ENCODE data around the gene HAND1.

HAND1 gene

DNA sequence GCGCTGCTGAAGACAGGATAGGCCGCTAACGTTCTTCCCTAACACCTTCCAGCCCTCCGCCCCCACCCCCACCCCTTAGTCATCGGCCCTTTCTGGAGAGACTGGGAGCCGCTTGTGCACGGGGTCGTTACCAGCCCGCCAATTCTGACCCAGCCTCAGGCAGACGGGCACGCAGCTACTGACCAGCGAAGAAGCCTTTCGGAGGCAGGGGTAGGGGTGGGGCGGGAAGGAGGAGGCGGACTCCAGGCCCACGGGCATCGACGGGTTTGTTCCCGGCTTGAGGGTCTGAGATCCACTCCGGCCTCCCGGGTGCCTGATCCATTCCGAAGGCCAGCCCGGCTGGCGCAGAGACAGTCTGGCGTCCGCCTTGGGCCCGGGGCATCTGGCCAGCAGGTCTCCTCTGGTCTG lies 729 bp upstream of the HAND1 start:
- no peak for DNase-seq (ENCODE audit: low read depth)

DNA sequence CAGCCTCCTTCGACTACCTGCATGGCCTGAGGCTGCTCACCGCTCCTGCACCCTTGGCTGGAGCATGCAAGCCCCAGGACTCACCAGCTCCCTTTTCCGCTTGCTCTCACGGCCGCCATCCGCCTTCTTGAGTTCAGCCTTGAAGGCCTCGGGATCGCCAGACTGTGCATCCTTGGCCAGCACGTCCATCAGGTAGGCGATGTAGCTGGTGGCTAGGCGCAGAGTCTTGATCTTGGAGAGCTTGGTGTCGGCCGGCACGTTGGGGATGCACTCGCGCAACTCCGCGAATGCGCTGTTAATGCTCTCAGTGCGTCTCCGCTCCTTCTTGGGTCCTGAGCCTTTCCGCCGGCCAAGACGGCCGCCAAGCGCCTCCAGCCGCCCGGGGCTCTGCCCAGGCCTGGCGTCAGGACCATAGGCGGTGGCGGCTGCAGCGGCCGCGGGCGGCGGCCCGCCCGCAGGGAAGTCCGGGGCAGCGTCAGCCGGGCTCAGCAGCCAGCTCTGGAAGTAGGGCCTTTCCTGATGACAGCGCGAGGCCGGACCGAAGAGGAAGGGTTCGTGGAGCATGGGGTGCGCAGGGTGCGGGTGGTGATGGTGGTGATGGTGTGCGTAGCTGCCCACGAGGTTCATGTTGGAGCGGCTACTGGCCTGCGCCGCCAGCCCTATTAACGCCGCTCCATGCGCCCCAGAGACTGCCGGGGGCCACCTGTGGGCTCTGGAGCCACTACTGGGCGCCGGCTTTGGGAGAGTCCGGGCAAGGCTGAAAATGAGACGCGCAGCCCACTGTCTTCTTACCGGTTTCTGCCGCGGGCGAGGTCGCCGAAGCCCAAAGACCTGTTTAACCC lies 424 bp downstream of the HAND1 start:
- no peak for DNase-seq (ENCODE audit: low read depth)

DNA sequence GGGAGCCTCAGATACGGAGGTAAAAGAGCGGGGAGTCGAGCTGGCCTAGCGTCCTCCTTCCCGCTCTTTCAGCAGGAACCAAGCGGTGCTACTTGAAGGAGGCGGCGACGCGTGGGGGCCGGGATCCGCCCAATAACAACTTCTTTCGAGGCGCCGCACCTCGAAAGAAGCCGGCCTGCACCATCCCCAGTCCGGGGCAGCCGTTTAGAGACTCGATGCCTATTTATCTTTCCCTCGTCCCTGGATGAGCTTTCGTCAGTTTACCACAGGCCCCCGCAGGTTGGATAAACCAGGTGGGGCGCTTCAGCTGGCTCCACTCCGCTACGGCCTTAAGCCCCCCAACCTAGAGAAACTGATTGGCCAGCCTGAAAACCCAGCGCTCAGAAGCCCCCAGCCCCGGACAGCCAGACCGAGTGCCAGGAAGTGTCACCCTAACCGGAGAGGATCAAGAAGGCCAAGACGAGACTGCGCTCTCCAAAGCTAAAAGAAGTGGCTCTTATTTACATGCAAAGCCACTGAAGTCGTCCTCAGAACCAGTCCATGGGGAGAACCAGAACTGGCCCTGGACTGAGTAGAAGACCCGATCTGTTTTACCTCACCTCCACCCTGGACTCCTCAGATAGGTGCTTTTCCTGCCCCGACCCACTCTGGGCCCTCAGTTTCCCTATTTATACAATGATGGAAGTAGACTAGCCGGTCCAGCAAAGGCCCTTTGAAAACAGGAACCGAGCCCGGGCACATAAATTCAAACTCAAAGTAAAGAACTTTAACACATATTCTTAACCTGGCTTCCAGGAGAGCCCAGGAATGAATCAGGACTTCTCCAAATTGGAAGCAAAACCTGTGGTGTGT lies 1.4 kb downstream of the HAND1 start:
- no peak for DNase-seq (ENCODE audit: low read depth)

DNA sequence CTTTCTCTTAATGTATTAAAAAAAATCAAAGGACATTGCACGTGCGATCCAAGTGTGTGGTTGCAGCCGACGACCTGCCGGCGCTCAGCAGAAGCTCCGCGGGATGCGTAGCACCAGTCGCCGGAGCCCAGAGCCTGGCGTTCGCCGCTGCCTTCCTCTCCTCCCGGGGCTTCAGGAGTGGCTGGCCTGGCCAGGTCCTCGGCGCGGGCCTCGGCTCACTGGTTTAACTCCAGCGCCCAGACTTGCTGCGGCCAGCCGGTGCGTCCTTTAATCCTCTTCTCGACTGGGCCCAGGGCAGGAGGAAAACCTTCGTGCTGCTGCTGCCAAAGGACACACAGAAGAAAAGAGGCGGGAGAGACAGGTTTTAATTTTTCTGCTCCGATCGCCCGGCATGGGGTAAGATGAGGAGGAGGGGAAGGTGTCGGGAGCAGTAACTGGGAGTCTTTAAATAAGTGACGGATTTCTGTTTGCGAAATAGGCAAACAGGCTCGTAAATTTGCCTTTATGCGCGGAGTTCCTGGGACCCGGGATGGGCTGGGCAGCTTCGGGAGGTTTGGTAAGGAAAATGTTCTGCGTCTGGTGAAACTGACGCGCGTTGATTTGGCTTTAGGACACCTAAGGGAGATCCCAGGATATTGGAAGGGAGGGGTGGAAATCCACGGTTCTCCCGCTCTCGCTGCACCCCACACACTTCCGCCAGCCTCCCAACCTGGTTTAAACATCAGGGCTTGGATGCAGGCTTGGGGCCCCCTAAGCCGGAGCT lies 2.3 kb downstream of the HAND1 start:
- no peak for DNase-seq (ENCODE audit: low read depth)

DNA sequence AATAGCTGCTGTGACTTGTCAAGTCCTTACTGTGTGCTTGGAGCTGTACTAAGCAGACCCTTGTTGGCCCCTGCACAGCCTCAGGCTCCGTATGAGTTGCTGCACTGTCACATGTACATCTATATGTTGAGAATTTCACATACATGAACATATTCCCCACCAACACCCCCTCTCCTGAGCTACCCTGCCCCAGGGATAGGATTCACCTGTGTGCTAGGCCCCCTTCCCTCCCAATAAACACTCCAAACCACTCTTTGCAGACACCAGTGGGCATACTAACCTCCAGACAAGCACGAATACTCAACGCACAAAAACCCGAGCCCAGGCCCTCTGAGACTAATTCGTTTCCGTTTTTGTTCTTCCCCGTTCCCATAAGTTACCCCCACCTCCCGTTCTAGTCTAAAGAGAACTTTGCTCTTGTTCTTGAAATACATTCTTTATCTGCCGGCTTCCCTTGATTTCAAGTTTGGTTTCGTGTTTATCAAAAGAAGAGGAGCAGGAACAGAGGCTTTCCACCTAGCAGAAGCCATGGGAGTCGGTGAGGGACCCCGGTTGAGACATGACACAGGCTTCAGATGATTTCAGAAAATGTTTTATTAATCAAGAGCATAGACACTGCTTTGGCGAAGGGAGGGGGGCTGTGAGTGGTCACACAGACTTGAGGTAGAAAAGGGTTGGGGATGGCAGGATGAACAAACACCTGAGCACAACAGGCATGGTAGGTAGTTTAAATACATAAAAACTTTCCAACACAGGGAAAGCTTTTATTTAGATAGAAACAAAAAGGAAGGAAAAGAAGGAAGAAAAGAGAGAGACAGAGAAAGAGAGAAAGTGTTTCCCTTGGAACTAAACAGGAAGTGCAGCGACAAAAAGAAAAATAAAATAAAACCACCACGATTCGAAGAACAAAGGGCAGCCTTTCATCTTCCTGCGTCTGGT lies 3.4 kb downstream of the HAND1 start:
- DNase-seq (ENCODE audit: low read depth) = no peak

DNA sequence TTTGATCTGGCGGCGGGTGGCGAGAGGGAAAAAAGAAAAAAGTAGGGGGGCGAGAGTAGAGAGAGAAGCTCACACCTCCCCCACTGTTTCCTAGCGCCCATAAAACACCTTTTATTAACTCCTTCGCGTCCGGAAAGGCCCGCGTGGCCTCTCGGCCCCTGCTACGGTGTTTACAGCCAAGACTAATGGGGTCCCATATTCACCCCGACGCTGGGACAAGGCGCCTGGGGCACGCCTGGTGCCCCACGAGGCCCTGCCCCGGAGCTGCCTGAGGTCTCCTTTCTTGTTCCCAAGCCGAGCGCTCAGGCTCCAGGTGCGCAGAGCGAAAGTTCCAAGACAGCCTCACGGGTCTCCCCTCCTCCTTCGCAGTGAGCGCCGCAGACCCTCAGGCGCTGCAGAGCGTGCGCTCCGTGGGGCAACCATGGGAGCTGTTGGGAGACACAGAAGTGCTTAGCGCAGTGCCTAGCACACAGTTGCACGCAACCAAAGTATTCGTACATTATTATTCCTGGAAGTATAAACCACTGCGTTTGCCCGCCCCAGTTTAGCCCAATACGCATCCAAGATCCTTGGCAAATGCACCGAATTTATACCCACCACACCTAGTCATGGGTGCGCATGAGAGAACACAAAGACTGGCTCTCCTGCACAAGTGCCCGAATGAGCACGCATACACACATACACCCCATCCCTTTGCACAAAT lies 4.3 kb downstream of the HAND1 start:
- DNase-seq (ENCODE audit: low read depth) = no peak

DNA sequence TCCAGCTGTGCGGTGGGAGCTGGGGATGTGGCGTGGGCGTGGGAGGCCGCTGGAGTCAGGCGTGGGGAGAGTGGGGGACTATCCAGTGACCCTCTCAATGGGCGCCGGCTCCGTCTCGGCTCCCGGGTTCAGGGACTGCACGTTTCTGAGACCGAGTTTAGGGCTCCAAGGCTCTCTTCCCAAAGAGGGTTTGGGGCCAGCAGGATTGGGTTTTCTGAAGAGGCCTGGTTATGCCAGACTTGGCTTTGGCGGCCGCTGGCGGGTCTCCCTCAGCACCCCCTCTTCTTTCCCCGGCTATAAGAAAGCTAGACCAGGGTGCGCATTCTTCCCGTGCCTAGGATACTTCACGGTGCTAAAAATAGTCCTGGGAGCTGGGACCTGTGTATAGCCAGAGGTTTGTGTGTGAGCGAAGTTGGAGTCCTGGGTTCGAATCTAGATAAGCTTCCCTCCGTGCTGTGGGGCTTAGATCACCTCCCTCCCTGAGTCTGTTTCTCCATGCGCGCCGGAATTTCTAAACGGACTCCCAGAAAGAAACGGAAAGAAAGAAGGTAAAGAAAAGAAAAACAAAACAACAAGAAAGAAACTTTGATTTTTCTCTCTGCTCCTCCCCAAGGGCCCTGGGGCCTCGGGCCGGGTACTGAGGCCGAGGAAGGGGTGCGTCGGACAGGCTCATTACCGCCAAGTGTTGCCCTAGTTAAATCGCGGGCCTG lies 5.0 kb downstream of the HAND1 start:
- no peak for DNase-seq (ENCODE audit: low read depth)

DNA sequence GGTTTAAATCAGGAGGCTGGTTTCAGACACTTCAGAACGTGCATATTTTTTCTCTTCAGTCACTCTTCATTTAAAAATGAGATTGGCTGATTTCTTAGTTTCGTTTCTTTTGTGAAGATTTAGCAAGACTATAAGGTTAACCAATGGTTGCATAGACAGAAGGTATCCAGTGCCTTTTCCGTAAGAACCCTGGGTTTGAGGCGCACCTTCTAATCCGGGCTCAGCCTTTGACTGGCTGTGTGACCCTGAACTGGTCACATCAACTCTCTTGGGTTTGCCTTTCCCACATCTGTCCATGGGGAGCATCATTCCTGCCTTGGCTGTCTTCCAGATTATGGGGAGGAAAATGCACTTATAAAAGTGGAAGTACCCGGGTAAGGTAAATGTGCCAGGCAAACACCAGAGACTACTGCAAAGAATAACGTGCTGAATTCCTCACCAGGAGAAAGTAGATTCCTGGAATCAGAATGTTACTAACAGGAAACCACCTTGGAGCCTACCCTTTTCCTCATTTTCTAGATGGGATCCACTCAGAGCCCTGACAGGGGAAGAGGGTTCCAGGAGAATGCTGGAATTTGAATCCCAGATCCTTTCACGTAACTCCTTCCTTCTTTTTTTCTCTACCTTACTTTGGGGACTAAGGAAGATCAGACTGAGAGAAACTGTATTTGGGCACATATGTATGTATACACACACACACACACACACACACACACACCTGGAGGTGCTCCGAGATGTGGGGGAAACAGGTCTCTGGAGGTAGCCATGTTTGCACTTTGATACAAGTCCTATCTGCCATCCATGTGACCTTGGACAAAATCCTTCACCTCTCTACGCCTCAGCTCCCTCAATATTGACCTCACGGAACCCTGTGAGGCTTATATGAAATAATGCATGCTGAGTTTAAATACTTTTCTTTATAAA lies 6.8 kb downstream of the HAND1 start:
- no peak for DNase-seq (ENCODE audit: low read depth)

DNA sequence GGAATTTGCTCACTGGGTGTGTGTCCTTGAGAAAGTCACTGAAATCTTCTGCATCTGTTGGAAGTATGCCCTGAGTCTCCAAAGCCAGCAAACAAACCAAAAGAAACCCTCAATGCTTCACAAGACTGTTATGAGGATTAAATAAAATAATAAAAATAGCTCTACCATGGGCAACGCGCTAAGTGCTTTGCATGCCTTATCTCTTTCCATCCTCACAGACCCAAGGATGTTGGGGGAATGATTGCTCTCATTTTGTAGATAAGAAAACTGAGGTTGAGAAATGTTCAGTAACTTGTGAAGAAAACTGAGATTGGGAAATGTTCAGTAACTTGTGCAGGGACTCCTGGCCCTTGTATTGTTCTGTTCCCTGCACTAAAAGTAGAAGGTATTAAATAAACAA lies 7.9 kb downstream of the HAND1 start:
- DNase-seq (ENCODE audit: low read depth) = no peak

DNA sequence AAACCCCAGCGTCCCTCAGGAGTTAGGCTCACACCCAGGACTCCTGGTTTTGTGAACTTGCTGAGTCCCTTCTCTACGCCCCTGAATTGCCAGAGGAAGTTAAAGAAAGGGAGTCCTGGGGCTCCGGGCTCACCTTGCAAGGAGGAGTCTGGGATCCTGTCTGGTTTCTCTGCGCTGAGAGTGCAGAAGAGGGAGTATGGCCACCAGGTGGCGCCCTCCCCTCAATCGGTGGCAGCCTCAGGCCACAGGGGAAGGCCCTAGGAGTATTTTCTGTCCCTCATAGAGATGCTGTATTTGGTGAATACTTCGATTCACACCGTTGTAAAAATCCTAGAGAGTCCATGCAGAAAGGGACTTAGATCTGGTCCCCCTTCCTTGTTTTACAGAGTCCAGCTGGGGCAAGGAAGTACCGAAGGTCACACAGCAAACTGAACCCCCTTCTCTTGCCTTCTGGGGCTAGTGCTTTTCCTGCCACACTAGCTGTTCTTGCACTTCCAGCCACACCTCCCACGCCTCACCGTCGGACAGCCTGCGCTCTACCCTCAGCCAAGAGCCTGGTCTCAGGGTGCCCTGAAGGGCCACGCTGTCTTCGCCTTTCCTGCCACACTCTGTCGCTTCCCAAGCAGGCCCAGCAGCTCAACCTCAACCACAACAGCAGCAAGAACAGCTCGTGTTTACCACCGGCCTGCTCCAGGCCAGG lies 10.2 kb downstream of the HAND1 start:
- no peak for DNase-seq (ENCODE audit: low read depth)

DNA sequence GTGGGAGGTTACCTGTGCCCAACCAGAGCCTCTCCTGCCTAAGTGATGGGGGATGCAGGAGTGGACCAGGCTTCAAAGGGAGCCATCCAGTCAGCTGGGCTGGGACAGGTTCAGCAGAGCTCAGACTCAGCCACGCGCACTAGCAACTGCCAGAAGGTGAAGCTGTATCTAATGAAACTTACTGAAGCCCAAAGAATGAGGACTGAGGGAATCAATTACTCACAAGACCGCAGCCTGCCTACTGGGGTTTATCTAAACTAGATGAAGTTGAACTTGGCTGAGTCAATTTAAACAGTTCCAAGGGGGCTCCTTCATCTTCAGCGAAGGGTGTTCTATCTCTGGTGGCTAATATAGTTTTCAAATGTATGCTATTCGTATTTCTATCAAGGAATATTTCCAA lies 11.4 kb downstream of the HAND1 start:
- DNase-seq (ENCODE audit: low read depth) = no peak

DNA sequence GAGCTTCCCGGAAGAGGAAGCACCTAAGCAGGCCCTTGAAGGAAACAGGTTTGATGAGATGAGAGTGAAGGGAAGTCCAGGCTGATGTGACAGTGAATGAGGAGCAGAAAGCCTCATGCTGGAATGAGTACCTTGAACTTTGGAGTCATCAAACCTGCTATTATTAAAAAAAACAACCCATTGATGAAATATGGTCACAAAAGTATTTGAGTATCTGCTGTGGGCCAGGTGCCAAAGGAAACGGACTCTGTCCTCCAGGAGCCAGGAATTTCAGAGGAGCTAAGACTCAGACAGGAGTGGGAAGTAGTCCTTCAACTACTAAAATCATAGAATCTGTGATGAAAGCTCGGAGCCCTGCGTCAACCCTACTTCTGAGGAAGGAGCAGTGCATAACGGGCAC lies 11.9 kb downstream of the HAND1 start:
- DNase-seq (ENCODE audit: low read depth) = no peak

DNA sequence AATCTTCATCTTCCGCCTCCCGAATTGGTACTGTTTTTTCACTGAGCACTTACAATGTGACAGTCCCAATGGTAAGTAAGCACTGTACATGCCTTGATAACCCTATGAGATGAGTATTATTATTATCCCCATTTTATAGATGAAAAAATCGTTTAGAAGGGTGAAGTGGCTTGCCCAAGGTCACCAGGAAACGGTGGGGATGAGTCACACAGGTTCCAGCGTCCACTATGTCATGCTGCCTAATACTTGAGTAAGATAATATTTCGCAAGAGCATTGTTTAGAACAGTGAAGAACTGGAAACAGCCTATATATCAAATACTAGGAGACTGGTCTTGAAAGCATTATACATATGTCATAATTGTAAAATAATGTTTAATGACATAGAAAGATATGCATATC lies 12.9 kb downstream of the HAND1 start:
- DNase-seq (ENCODE audit: low read depth) = no peak

DNA sequence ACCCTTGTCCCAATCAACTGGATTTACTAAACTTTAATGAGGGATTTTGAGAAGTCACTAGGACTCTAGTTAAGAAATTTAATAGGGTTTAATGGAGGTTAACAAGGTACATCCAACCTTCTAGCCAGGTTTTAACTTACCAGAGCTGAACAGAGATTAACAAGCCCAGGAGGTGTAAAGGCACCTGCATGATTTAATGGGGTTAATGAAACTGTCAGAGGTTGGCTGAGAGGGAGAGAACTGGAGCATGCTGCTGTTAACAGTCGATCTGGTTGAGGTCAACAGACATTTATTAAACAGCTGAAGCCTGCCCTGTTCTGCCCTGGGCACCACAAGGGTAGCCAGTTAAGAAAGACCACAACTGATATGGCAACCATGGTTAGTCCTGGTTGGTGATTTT lies 13.6 kb downstream of the HAND1 start:
- no peak for DNase-seq (ENCODE audit: low read depth)

DNA sequence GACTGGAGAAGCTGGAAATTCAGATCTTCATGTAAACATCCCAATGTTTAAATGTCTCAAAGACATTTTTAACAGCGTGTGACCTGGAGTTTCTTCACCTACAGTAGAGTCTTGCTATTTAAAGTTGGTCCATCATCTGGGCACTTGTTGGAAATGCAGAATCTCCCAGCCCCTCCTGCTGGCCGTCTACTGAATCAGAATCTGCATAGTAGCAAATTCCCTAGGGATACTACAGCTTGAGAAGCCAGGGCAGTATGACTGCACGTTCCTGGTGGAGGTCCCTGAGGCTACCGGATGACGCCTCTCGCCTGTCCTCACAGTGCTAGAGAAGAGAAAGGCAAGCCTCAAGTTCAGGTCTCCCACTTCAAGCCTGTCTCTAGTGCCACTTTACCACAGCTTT lies 16.5 kb downstream of the HAND1 start:
- DNase-seq (ENCODE audit: low read depth) = no peak

DNA sequence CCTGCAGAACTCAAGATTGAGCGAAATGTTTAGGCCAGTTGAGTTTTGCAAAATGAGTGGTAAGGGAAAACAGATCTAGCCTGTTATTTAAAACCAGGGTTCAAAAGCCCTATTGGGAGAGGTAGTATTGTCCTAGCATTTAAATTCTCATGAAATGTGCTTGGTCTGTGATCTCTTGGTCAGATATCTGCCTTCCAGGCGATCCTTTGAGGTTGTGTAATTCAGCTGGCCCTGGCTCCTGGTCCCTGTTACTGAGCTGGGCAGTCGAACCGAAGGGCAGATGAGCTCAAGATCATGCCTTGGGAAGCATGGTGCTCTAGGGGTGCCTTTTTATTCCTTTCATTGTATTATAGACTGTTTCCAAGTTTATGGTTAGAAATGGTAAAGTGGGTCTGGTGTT lies 17.9 kb downstream of the HAND1 start:
- no peak for DNase-seq (ENCODE audit: low read depth)

DNA sequence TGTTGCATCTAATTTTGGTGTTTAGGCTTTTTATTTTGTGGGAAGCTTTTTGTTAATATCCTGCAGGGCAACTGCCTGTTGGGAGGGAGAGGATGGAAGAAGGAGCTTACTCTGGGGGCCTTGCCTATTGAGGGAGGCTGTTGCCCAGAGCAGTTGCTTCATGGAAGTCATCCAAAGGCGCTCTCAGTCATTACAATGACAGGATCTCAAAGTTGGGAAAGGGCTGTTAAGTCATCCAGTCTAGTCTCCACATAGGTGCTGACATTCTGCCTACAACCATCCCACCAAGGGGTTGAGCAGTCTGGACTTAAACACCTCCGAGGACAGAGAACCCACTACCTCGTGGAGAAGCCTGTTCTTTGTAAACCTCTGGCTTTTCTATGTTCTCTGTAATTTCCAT lies 19.0 kb downstream of the HAND1 start:
- DNase-seq (ENCODE audit: low read depth) = no peak

DNA sequence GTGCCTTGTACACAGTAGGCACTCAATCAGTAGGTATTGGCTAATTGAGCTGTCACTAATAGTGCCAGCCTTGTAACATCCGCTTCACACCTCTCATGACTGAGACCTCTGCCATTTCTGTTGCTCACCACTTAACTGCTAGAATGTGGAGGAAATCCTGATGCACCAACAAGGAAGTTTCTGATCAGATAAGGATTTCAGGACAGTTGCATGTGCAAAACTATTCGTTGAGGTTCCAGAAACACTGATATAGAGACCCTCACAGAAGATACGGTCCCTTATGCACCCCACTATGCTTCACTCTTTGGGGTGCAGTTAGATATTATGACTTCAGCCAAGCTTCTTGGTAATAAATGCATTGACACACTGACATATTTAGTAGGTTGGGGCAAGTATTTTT lies 21.5 kb downstream of the HAND1 start:
- no peak for DNase-seq (ENCODE audit: low read depth)

DNA sequence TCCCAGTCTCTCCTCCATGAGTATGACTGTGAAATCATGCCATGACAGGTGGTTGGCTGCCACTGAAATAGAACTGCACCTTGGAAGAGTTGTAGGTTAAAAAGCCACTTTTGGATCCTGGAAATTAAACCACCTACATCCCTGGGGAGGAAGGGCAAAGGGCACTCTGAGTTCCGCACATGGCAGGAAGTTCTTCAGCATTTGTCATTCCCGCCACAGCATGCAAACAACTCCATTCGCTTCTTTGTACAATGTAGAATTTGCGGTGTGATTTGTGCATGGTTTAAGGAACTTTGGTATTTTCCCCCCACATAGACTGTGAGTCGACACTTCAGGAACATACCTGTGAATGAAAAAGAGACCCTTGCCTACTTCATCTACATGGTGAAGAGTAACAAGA lies 22.4 kb downstream of the HAND1 start:
- no peak for DNase-seq (ENCODE audit: low read depth)
